ENCODE results near the gene ZNF446.

- TF ChIP-seq CTCF (IDR thresholded peaks at IDR 0.05): peak; percentile 79 to 88 (median 87)
- TF ChIP-seq EP300 (IDR thresholded peaks at IDR 0.05): no peak
These were observed 37.8 kb downstream of the ZNF446 start for GRCh38 chr19:58513694-58514563.
